ENCODE measurements around the gene FOXN4.

DNA sequence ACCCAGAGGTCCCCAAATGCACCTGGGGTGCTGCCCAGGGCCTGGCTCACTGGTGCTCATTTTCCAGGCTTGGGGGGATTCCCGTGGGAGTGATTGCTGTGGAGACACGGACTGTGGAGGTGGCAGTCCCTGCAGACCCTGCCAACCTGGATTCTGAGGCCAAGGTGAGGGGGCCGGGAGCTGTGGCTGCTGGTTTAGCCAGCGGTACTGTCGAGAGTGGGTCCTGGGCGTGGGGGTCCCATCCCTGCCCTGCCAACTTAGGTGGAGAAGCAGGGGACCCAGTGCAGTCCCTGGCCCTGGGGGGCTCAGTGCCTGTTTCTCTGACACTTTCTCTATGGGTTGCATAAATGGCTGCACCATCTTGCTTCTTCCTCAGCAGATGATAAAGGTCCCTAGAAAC lies 50.9 kb downstream of the FOXN4 start:
- TF ChIP-seq CTCF (IDR thresholded peaks at IDR 0.05) (no peak), POLR2A (IDR thresholded peaks at IDR 0.05) (no peak)
